HG02852 (cell line): ENCODE measurements around the gene WDFY1.

ENCODE experiments used
- ATAC-seq: cut with Tn5 transposase; IDR thresholded peaks from one replicate; pipeline ENCODE4 v1.9.1; 2021; ENCODE audit warnings: mild to moderate bottlenecking, moderate library complexity; ENCODE audit not compliant: unreplicated experiment

Gene WDFY1

DNA sequence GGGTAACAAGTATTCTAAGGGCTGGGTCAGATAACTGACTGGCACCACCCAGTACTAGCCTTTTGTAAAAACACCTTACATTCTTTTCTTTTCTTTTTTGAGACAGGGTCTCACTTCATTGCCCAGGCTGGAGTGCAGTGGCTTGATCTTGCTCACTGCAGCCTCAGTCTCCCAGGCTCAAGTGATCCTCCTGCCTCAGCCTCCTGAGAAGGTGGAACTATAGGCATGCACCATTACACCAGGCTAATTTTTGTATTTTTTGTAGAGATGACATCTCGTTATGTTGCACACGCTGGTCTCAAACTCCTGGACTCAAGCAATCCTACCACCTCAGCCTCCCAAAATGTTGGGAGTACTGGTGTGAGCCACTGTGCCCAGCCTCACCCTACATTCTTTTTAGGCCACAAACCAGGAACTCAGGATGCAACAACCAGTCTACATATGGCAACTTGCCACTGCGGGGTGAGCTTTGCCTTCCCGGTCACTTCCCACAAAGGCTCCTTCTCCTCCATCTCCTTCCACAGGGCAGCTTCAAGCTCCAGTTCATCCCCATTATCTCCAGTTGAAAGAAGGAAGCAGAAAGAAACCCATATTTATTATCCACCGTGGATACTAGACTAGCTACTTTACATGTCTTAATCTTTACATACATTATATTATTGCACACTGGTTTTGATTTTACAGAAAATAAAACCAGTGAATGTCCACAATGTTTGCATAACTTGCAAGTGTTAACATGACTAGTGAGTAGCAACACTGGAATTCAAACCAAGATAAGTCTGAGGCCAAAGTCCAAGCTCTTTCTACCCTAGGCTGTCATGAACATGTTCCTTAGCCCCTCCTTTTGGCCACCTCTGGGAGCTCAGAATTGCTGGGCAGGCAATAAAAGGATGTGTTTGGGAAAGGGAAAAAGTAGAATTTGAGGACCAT lies 84.1 kb downstream of the WDFY1 start:
- ATAC-seq: no peak

GRCh38 chr2:223859070-223859469 lies 86.1 kb downstream of the WDFY1 start:
- ATAC-seq: no peak

DNA sequence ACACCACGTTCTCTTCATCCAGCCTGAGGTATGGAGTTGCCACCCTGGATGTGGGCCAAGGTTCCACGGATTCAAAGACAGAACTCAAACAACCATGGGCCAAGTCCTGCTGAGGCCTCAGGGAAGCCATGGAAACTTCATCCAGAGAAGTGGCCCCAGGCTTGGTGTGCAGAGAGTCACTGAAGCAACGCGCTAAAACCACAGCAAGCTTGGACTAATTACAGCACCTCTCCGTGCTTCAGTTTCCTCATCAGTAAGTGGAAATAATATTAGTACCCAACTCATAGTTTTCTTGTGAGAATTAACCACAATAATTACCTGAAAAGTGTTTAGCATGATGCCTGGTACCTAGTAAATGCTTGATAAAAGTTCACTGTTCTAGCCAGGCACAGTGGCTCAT lies 88.6 kb downstream of the WDFY1 start:
- ATAC-seq: peak; percentile 45

GRCh38 chr2:223856021-223856420 lies 89.1 kb downstream of the WDFY1 start:
- no peak for ATAC-seq

- no peak for ATAC-seq
Observed at GRCh38 chr2:223855426-223855825, 89.7 kb downstream of the WDFY1 start.

DNA sequence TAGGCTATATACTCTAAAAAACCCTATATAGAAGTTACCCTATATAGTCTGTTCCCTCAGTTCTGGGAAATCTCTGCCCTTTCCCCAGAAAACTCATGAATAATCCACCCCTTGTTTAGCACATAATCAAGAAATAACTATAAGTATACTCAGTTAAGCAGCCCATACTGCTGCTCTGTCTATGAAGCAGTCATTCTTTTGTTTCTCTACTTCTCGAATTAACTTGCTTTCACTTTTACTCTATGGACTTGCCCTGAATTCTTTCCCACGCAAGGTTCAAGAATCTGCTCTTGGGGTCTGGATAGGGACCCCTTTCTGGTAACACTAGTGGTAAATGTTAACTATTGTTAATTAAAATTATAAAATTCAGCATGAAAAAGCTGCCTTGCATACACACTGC lies 90.4 kb downstream of the WDFY1 start:
- ATAC-seq: peak; percentile 59

DNA sequence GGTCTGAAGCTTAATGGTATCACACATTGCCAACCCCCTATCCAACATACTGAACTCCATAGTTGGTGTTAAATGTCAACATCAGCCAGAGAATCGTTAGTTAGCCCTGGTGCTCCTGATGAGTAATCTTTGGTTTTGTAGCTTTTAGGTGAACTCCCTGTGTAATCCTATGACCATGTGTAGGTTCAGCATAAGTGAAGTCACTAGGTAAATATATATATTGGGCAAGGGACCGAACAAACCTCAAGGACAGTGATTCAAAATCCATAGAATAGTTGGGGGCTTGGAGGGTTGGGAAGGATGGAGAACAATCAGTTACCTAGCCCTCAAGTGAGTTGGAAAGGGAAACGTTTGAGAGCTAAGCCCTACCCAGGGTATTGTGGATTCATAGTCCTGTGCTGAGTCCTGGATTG lies 91.7 kb downstream of the WDFY1 start:
- ATAC-seq: no peak

GRCh38 chr2:223852281-223852795 lies 92.8 kb downstream of the WDFY1 start:
- ATAC-seq: no peak

- ATAC-seq: no peak
Observed at GRCh38 chr2:223847410-223847809, 97.7 kb downstream of the WDFY1 start.

GRCh38 chr2:223846515-223846914 lies 98.6 kb downstream of the WDFY1 start:
- no peak for ATAC-seq

DNA sequence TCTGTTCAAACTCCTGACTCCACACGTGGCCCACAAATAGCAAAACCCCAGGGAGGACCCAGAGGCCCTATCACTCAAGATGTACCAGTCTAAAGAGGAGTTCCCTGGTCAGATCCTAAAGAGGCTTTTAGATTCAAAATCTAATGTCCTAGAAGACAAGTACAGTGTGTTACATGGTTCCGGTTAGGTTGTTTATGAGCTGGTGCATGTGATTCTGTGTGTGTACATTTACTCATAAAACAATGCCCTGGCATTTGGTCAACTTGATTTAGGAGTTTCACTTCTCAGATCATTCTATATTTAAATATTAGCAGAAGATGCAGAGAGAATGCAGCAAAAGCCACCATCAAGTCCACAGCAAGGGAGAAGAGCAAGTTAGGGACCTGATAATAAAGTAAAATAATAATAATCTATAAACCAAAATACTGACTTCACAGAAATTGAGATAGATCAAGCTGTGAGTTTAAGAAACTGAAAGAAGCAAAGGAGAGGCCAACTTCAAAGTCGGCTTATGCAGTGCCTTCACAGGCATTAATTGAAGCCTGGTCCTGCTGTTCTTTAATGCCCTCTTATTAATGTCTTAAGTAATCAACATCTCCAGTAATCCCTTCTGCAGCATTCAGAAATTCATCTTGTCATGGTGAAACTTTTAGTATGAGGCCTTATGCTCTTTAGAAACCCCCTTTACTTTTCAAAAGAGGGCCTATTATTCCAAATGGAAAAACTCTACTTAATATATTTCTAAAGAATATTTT lies 103.5 kb downstream of the WDFY1 start:
- no peak for ATAC-seq

GRCh38 chr2:223837287-223838061 lies 107.7 kb downstream of the WDFY1 start, which contains the start of gene AP1S3:
TSS of gene AP1S3 (minus strand) at chr2:223837582. CDS start at chr2:223837450, 132 bp downstream.
- peak; percentile 77 for ATAC-seq

- ATAC-seq: peak; percentile 60
Observed at GRCh38 chr2:223835701-223836532, 109.2 kb downstream of the WDFY1 start.

GRCh38 chr2:223834431-223834830 lies 110.7 kb downstream of the WDFY1 start:
- ATAC-seq: no peak

DNA sequence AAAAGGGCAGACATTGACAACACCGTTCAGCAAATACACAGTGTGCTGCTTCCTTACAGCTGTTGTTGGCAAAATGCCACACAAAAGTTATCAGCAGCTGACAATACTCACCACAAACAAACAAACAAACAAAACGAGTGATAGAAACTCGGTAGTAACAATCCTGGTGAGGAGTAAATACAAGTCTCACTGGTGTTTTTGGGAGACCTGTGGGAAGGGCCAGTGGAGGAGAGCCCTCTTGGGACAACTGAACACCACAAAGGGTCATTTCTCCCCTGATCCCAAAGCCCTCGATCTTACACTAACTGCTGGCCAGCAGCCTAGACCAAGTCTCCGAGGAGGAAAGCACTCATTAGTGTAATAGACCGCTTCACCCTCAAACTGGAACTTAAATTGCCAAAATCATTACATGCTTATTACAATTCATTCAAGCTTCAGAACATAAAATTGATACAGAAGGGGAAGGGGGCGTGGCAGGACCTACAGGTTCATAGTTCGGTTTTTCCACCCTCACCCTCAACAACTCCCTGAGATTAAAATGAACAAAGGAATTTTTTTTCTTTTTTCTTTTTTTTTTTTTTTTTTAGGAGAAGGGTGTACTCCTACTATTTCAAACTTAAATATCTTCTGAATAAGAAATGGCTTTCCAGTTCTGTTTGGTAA lies 112.8 kb downstream of the WDFY1 start:
- ATAC-seq: no peak

- ATAC-seq: no peak
Observed at GRCh38 chr2:223829128-223829527, 116.0 kb downstream of the WDFY1 start.

- ATAC-seq: no peak
Observed at GRCh38 chr2:223828314-223828713, 116.8 kb downstream of the WDFY1 start.

DNA sequence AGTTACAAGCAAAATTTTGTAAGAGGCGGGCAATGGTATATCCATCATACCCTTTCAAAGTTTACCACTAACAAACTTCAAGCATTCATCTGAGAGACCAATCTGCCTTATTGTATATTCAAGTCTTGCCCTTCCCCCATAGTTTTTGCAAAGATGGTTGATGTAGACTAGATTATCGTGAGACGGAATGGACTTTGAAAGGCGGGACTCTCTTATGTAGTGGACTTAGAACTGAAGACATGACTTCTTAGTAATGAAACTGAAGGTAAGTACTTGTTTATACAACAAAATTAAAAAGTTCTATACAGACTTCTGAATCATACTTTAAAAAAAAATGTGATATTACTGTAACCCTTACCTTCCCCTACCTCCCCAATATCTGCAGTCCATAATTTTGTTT lies 118.1 kb downstream of the WDFY1 start:
- ATAC-seq: no peak
